LNCaP clone FGC (cell line): Measurements from ENCODE around the gene NEK7.
A peak's percentile ranks its signal among the peaks of the same experiment; 100 is the strongest.

Experiments used
- DNase-seq: peaks from one replicate; pipeline ENCODE4 v3.0.0-alpha.2; 2011; ENCODE audit warnings: low read depth
- H3K4me3 ChIP-seq: 2 replicates; pipeline ENCODE4 v1.5.1; 2011; ENCODE audit warnings: mild to moderate bottlenecking, low read depth, low read length, control low read depth
- CTCF ChIP-seq: IDR thresholded peaks from 2 replicates; pipeline ENCODE4 v1.5.1; 2012; ENCODE audit warnings: mild to moderate bottlenecking; ENCODE audit not compliant: control insufficient read depth, insufficient read depth; ENCODE audit errors: extremely low read depth

Gene NEK7

DNA sequence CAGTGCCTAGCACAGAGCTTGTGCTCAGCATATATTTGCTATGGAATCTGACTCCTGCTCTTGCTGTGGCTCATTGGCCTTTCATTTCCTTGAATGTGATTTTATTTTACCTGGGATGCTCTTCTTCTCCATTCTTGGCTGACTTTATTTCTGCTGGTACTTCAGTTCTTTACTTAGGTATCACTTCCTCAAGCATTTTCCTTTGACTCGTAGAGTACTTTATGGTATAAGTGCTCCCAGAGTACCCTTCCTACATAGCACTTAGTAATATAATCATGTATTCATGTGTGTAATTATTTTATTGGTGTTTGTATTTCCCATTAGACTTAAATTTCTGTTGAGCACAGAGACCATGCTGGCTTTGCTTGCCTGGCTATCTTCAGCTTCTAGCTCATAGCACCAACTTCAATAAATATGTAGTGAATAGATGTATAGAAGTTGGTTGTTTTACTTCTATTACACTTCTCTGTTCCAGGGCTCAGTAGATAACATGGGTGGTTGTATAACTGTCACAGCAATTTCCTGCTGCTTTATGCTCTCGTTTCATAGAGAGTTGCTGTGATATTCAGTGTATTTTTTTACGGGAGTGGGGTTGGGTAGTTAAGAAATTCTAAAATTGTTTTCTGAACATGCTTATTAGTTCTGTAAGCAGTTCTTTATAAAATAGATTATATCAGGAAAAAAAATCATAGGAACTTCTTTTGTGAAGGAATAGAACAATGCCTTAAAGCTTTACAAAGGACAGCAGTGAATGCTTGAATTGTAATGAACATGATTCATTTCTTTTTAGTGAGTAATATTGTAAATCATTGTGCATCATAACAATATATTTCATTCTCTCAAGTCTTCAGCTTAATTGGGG lies 112.2 kb downstream of the NEK7 start:
- no peak for DNase-seq

DNA sequence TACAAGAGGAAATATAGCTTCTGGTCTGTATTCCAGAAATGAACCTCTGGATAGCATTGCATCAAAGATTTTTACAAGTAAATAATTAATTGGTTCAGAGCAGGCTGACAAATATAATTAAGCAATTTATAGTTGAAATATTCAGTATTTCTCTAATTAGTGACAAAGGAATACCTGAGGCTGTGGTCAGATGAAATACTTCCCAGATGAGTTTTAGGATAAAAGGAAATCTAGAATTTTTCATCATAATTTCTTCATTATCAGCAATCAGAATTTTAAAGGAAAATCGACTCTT lies 112.8 kb downstream of the NEK7 start:
- TF ChIP-seq CTCF: no peak
- no peak overlapping the region for H3K4me3 ChIP-seq
- no peak for DNase-seq

More for the DNA sequence above, 112.2 kb downstream of the NEK7 start:
- no peak overlapping the region for H3K4me3 ChIP-seq
- TF ChIP-seq CTCF: no peak

DNA sequence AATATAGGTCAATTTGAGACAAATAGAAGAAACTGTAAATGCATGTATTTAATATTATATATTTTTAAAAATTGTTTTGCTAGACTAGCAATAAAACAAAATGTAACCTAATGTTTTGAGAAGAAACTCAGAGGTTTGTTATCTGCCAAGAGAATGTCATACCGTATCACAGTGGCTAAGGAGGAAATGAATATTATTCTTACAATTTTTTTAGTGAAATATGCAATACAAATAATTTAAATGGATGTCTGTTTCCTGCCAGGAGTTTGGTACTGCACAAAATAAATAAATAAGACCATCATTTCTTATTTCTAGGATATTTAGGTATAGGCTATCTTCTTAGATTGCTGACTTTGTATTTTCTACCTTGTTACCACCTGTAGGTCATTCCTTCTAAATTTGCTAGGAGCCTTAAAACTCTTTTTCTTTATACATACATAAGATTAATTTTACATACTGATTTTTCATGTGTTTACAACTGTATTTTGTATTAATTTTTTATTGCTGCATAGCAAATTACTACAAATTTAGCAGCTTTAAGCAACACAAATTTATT lies 113.6 kb downstream of the NEK7 start:
- no peak for TF ChIP-seq CTCF
- DNase-seq: no peak
- H3K4me3 ChIP-seq: no peak overlapping the region

DNA sequence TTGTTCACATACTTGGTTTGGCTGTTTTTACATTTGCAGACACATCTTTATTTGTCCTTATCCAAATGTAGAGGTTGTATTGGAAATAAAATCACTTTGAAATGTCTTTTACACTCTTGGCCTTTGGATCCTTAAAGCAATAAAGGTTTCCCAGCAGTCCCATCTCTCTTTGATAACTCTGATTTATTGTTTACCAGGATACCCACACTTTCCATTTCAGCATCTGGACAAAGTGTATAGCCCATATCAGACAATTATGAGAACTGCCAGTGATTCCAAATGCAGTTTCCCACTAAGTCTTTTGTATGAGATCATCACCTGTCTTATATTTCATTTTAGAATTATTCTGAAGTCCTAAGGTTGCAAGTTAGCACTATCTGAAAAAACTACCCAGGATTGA lies 114.7 kb downstream of the NEK7 start:
- TF ChIP-seq CTCF: no peak
- no peak overlapping the region for H3K4me3 ChIP-seq
- DNase-seq: no peak

GRCh38 chr1:198272492-198272891 lies 115.7 kb downstream of the NEK7 start:
- no peak overlapping the region for H3K4me3 ChIP-seq
- no peak for TF ChIP-seq CTCF
- no peak for DNase-seq

DNA sequence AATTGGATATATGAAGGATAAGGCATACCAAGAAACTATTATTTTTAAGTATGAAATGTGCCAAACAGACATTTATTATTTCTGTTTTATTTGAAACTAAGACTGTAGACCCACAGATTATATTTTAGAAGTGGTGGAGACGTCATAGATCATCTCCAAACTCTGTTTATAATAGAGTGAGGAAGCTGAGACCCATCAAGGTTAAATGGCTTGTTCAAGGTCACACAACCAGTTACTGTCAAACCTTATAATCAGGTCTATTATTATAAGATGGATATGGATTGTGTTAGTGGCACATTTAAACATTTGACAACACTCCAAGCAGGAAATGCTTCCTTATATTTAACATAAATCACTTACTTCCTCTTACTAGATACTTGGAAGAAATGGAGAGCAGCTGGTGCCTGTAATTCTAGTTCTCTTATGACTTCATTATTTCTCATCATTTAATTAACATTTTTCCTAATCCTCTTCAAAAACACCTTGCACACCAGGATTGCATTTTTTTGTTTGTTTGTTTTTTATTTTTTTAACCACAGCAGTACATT lies 117.0 kb downstream of the NEK7 start:
- TF ChIP-seq CTCF: no peak
- no peak overlapping the region for H3K4me3 ChIP-seq
- peak; percentile 4 for DNase-seq

DNA sequence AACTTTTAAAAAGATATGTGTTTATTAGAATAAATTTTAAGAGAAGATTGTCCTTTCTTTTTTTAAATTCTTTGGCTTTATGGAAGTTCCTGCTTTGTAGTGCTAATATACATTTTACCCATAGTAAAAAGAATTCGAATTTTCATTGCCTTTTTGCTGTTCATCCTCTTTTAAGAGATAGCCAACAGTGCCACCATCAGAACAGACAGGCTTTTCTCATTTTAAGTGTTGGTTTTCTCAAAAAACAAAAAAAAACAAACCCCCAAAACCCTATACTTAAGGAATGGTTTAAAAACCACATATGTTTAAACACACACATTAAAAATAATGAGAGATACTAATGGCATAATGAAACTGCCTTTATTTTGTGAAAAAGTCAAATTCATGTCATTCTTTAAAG lies 118.8 kb downstream of the NEK7 start:
- H3K4me3 ChIP-seq: no peak overlapping the region

More for the DNA sequence above, 118.8 kb downstream of the NEK7 start:
- TF ChIP-seq CTCF: peak; percentile 34
- DNase-seq: no peak
